GM18526 (cell line): ENCODE results near the gene GSTO2.

Source experiments
- POLR2A ChIP-seq: IDR thresholded peaks from 3 replicates; pipeline ENCODE4 v1.6.1; 2011; ENCODE audit not compliant: insufficient read length; ENCODE audit errors: extremely low read depth

GSTO2 gene

DNA sequence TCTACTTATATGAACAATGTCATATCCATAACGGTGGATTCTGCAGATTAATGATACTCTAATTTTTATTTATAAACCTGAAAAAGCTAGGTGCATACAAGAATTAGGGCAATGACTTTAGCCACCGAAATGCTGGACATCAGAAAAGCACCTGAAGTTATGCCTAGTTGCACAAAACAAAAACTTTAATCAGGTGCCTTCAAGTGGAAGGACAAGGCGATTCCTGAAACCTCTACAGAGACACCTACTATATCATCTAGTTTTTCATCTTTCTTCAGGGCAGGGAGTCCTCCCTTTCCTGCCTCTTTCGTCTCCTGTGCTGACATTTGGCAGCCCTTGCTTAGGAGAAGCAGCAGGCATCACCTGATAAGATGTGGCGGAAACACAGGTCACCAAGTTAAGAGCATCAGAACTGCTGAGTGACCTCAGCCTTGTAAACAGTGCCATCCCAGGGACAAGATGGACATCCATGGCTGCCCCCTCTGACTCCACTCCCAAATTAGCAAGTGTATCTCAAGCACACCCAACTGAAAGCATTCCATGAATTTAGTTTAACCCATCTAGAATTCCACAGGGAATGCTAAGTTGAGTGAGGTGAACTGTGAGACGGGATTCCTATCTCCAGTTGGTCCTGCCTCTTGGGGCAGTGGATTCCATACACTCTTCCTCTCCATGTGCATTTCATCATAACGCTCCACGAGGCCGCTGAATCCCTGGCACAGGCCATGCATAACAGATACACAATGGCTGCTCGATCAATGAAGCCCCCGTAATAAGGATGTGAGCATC, 63.5 kb downstream of the GSTO2 start:
- no peak for TF ChIP-seq POLR2A

DNA sequence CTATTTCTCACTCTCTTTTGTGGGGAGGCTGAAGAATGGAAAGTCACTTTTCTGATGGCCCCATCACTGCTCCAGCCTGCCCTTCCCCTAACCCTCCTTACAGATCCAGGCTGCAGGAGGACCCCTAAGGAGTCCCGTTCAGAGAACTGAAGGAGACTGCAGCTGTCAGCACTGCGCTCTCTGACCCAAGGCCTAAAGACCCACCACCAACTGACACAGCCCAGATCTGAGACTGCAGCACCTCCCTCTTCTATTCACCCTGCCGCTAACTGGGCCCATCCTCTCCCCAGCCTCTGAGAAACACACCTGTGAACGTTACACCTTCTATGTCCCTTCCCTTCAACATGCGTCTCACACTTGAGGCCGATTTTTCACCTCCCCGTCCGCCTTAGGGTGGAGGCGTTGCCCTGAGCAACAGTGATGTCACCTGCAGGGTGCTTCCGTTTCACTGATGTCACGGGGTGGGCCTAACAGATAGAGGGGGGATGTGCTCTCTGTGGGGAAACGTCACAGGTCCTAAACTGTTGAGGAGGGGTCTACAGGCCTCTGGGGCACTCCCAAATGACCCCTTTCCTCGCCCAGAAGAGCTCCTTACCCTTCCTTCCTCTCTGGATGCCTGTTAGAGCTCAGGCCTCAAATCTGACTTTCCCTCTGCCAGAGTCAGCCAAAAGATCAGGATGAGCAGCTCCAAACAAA, 64.2 kb downstream of the GSTO2 start:
- no peak for TF ChIP-seq POLR2A

GRCh38 chr10:104333728-104334373, 64.9 kb downstream of the GSTO2 start:
- no peak for TF ChIP-seq POLR2A

- no peak for TF ChIP-seq POLR2A
Measured at GRCh38 chr10:104334561-104334960, 65.6 kb downstream of the GSTO2 start.

DNA sequence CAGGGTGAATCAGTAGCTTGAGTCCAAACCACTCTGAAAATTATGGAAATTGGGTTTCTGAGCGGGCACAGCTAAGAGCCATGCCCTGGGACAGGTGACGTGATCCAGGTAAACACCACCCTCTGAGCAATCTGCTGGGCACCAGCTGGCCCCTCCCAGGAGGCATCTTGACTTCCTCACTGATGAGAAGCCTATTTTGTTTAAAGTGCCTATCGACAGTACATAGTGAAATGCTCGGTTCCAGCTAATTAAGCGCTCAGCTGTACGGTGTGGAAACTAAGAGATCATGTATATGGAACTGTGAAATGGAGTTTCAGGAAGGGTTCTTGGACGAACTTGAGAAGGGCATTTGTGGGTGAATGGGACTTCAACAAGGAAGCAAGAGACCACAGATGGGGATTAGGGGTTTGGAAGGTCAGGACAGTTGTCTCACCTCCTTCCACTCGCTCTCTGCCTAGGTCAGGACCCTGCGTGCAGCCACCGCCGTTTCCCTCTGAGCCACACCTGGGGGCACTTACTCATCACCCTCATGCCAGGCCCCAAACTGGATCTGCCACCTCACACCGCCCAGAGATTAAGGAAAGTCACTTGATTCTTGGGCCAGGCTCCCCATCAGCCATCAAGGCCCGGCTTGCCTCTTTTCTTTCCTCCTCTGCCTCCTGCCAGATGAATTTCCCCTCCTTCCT, 66.1 kb downstream of the GSTO2 start:
- no peak for TF ChIP-seq POLR2A

GRCh38 chr10:104336821-104337467, 68.0 kb downstream of the GSTO2 start:
- TF ChIP-seq POLR2A = no peak

DNA sequence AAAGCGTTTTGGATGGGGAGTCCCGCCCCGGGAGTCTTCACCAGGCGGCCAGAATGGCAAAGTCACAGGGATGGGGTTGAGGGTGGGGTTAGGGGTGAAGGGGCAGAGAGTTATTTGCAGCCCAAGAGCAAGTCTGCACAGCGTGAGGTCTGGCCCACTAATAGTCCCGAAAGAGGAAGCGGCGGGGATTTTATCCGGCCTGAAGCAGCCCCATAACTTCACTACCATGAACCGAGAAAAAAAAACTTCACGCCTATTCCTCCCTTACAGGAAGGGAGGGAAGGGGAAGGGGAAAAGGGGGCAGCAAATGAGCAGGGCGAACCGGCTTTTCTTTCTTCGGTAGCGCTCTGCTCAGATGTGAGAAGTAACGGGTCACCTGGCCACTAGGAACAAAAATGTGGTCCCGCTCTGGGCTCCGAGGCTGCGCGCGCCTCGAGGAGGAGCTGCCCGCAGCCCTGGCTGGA, 68.6 kb downstream of the GSTO2 start:
- no peak for TF ChIP-seq POLR2A

- TF ChIP-seq POLR2A = peak; percentile 88
Measured at GRCh38 chr10:104337985-104338735, 69.2 kb downstream of the GSTO2 start, which contains the start of gene ITPRIP. Gene ITPRIP, minus strand, starts transcription at chr10:104338465. Its CDS starts 22,414 bp downstream, at chr10:104316051.

DNA sequence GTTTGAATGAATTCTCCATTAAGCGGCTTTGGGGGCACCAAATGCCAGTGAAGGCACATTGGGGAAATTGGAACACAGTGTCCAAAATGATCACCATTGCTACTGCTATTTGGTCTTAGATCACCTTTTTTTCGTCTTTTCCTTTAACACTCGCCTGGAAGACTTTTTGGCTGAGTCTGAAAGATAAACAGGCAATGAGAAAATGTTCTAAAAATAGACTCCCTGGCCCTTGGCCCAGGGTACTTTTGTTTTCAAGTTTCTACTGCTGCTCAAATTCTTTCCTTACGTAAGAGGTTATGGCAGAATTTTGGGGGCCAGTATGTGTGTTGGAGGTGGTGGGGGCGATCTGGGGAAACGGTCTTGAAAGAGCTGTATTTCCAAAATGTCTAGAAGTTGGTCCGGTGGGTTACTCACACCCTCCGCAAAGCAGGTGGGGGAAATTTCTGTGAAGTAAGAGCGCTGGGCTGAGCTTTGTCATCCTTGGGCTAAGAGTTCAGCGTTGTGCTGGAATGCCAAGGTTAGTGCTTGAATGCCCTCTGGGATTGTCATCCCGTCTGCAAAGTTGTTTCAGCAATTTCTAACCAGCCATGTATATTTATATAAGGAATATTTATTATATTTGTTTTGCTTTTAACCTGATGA, 70.6 kb downstream of the GSTO2 start:
- TF ChIP-seq POLR2A = no peak

DNA sequence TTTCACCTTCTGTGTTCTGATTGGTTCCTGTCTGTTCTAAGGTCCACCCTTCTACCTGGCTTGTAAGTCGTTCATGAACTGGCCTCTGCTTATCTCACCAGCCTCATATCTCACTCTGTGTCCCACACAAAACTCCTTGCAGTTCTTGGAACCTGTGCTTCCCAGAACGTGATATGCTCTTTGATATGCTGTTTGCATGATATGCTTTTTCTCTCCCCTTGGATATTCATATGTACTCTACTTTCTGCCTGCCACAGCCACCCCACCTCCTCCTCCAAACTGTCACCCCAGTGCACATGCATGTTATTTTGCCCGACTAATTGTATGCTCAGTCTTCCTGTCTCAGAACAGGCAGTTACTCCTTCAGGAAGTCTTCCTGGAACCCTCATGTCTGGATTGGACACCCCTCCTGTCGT, 71.1 kb downstream of the GSTO2 start:
- TF ChIP-seq POLR2A = no peak

- no peak for TF ChIP-seq POLR2A
Measured at GRCh38 chr10:104340641-104341040, 71.7 kb downstream of the GSTO2 start.

- TF ChIP-seq POLR2A = no peak
Measured at GRCh38 chr10:104342941-104343411, 74.0 kb downstream of the GSTO2 start.

GRCh38 chr10:104344219-104344618, 75.2 kb downstream of the GSTO2 start:
- no peak for TF ChIP-seq POLR2A
